Right forelimb (tissue), 1 donor: ENCODE results near the gene GPR141.
"Not testable (repeated sequence)": the region's sequence is repeated elsewhere in the genome, so short reads cannot be mapped to it uniquely, and the experiment has no call there.

ENCODE experiments used
- DNase-seq: peaks from one replicate; pipeline ENCODE4 v3.0.0-alpha.2; 2018

GPR141 gene

GRCh38 chr7:37690206-37690605, 6.6 kb downstream of the GPR141 start:
- no peak for DNase-seq

- no peak for DNase-seq
Measured at GRCh38 chr7:37694208-37695094, 10.9 kb downstream of the GPR141 start.

GRCh38 chr7:37698276-37698675, 14.7 kb downstream of the GPR141 start:
- DNase-seq: no peak

GRCh38 chr7:37698782-37699181, 15.2 kb downstream of the GPR141 start:
- no peak for DNase-seq

- no peak for DNase-seq
Measured at GRCh38 chr7:37701769-37702168, 18.2 kb downstream of the GPR141 start.

- DNase-seq: no peak
Measured at GRCh38 chr7:37703361-37703760, 19.8 kb downstream of the GPR141 start.

- DNase-seq: not testable (repeated sequence)
Measured at GRCh38 chr7:37704328-37704833, 20.8 kb downstream of the GPR141 start.

- no peak for DNase-seq
Measured at GRCh38 chr7:37705976-37706375, 22.4 kb downstream of the GPR141 start.

GRCh38 chr7:37706804-37707203, 23.2 kb downstream of the GPR141 start:
- DNase-seq: no peak

- DNase-seq: no peak
Measured at GRCh38 chr7:37707754-37708485, 24.4 kb downstream of the GPR141 start.

- DNase-seq: no peak
Measured at GRCh38 chr7:37709631-37710509, 26.3 kb downstream of the GPR141 start.

GRCh38 chr7:37713613-37714012, 30.0 kb downstream of the GPR141 start:
- no peak for DNase-seq

- no peak for DNase-seq
Measured at GRCh38 chr7:37714606-37715005, 31.0 kb downstream of the GPR141 start.

- no peak for DNase-seq
Measured at GRCh38 chr7:37718585-37718984, 35.0 kb downstream of the GPR141 start.

- DNase-seq: no peak
Measured at GRCh38 chr7:37719077-37719476, 35.5 kb downstream of the GPR141 start.

GRCh38 chr7:37724732-37725131, 41.2 kb downstream of the GPR141 start:
- DNase-seq: no peak

- DNase-seq: no peak
Measured at GRCh38 chr7:37726016-37726415, 42.5 kb downstream of the GPR141 start.

- DNase-seq: no peak
Measured at GRCh38 chr7:37728747-37729146, 45.2 kb downstream of the GPR141 start.

GRCh38 chr7:37729181-37729580, 45.6 kb downstream of the GPR141 start:
- no peak for DNase-seq

GRCh38 chr7:37730501-37730900, 46.9 kb downstream of the GPR141 start:
- DNase-seq: no peak

GRCh38 chr7:37732253-37732652, 48.7 kb downstream of the GPR141 start:
- DNase-seq: no peak

GRCh38 chr7:37732888-37733287, 49.3 kb downstream of the GPR141 start:
- DNase-seq: no peak

GRCh38 chr7:37735196-37735595, 51.6 kb downstream of the GPR141 start:
- no peak for DNase-seq
